Caco-2 (cell line): ENCODE results near the gene EML5. TPM values are rescaled to one million over a fixed set of nuclear protein-coding genes. Genes with fewer than 3 reads are reported as not detected.

ENCODE experiments used
- Bru-seq: library from RNA; stranded (reverse); fragments of 400-500 nt; gene quantifications from one replicate; lab custom pipeline; 2021; lab: Mats Ljungman, UMichigan
- BruChase-seq, 2 experiments: library from RNA; stranded (reverse); fragments of 400-500 nt; gene quantifications; one replicate each; lab custom pipeline; 2021; lab: Mats Ljungman, UMichigan
- BruUV-seq: library from RNA; stranded (reverse); fragments of 400-500 nt; replicated peaks from 2 replicates; lab custom pipeline; 2021; lab: Mats Ljungman, UMichigan
- CTCF ChIA-PET: fragments of 300-600 bp; sonication (Branson Sonifier 250); formaldehyde crosslinking; loops from one replicate; lab custom pipeline; 2022; ENCODE audit warnings: antibody characterized with exemption; lab: Charles Lee
- POLR2A ChIA-PET: fragments of 300-600 bp; sonication (Branson Sonifier 250); formaldehyde crosslinking; loops from one replicate; lab custom pipeline; 2022; ENCODE audit warnings: antibody characterized with exemption; lab: Charles Lee
- DNase-seq, 2 experiments: peaks; one replicate each; pipeline versions ENCODE4 v3.0.0 to v3.0.0-alpha.2; 2020 to 2022
- H3K27me3 ChIP-seq: replicated peaks from 2 replicates; pipeline ENCODE4 v1.6.0; 2011; ENCODE audit warnings: low read length; ENCODE audit not compliant: control insufficient read depth, insufficient read depth
- H3K36me3 ChIP-seq: 2 replicates; pipeline ENCODE4 v1.5.1; 2011; ENCODE audit warnings: low read length; ENCODE audit not compliant: control insufficient read depth, insufficient read depth
- H3K4me1 ChIP-seq: fragments of 250-450 bp; sonication (Bioruptor Pico); 2 replicates; pipeline ENCODE4 v1.5.1; 2020; ENCODE audit warnings: mild to moderate bottlenecking
- H3K4me3 ChIP-seq: 2 replicates; pipeline ENCODE4 v1.5.1; 2011; ENCODE audit warnings: low read depth, mild to moderate bottlenecking, control low read depth, low read length
- H3K9me3 ChIP-seq: fragments of 250-450 bp; sonication (Bioruptor Pico); 2 replicates; pipeline ENCODE4 v1.5.1; 2020; ENCODE audit warnings: mild to moderate bottlenecking, moderate library complexity
- H3K27ac Mint-ChIP-seq: one replicate; pipeline ENCODE4 v1.8.0; 2022; ENCODE audit warnings: mixed read lengths; ENCODE audit not compliant: unreplicated experiment
- H3K27me3 Mint-ChIP-seq: one replicate; pipeline ENCODE4 v1.8.0; 2022; ENCODE audit warnings: mixed read lengths; ENCODE audit not compliant: insufficient read depth, unreplicated experiment
- H3K36me3 Mint-ChIP-seq: one replicate; pipeline ENCODE4 v1.8.0; 2022; ENCODE audit warnings: mild to moderate bottlenecking, mixed read lengths; ENCODE audit not compliant: insufficient read depth, unreplicated experiment
- H3K4me1 Mint-ChIP-seq: one replicate; pipeline ENCODE4 v1.8.0; 2022; ENCODE audit warnings: low read depth, mixed read lengths; ENCODE audit not compliant: unreplicated experiment
- H3K4me3 Mint-ChIP-seq: one replicate; pipeline ENCODE4 v1.8.0; 2022; ENCODE audit warnings: mild to moderate bottlenecking, moderate library complexity, mixed read lengths; ENCODE audit not compliant: unreplicated experiment
- H3K9me3 Mint-ChIP-seq: one replicate; pipeline ENCODE4 v1.8.0; 2022; ENCODE audit warnings: mixed read lengths; ENCODE audit not compliant: unreplicated experiment
- CTCF ChIP-seq, 2 experiments: fragments of 200-600 bp in 1 of 2; IDR thresholded peaks; 1 replicate in 1 of 2; 2 replicates in 1 of 2; pipeline versions ENCODE4 v1.5.1 to v1.8.0; 2011 to 2022; ENCODE audit warnings: antibody characterized with exemption in 1 of 2, control low read depth in 1 of 2, inconsistent platforms in 1 of 2, low read depth in 1 of 2, low read length in 1 of 2, mild to moderate bottlenecking in 1 of 2, moderate library complexity in 1 of 2; ENCODE audit not compliant: insufficient read depth in 1 of 2, severe bottlenecking in 1 of 2, unreplicated experiment in 1 of 2
- intact Hi-C: fragments of 100-400 bp; cut with micrococcal nuclease; formaldehyde crosslinking; loops from one replicate; pipeline ENCODE4 v1.10.0; 2022; ENCODE audit not compliant: unreplicated experiment
- long read RNA-seq: library from polyadenylated mRNA; stranded (forward); transcript quantifications from one replicate; pipeline ENCODE4 v2.0.0, GENCODE V29; 2022
- total RNA-seq: library from RNA; stranded (reverse); gene quantifications from 2 replicates; pipeline ENCODE4 v1.2.3, GENCODE V29; 2022

The EML5 gene
- total RNA-seq (0.11 and 0.28 TPM in 2 replicates), Bru-seq, nascent RNA (percentile 19 among the genes with signal in this experiment), BruChase-seq, experiment 1, labeled RNA remaining after a 2-hour chase (percentile 19 among the genes with signal in this experiment), BruChase-seq, experiment 2, labeled RNA remaining after a 6-hour chase (percentile 14 among the genes with signal in this experiment)
- long read RNA-seq = 0 reads

- ChIA-PET CTCF (interaction anchor here (0.6 to 1.4 kb wide), 3 partner anchors 9 to 32 kb away, joined by 3 to 5 read pairs (median 5); partner anchors contain the start of gene TTC8), POLR2A (interaction anchor here (0.8 kb wide), 1 partner anchor 32 kb away, joined by 3 read pairs; no protein-coding TSS in a partner anchor)
- H3K36me3 Mint-ChIP-seq = no peaks in the 10 kb centered on the region
- no peaks in the 10 kb centered on the region for H3K9me3 Mint-ChIP-seq
- H3K4me3 ChIP-seq = peak within 1 kb of the TSS; percentile 60
- BruUV-seq = no TSS peak
- peak; percentile 78 to 91 for DNase-seq
- no peak within 1 kb of the TSS for H3K27ac Mint-ChIP-seq
- H3K27me3 Mint-ChIP-seq = peaks cover 4% of the 10 kb centered on the region
- H3K27me3 ChIP-seq = no peaks in the 10 kb centered on the region
- H3K4me1 ChIP-seq = no peaks in the 10 kb centered on the region
- no peaks in the 10 kb centered on the region for H3K36me3 ChIP-seq
- H3K4me3 Mint-ChIP-seq = peak within 1 kb of the TSS; percentile 67
- H3K9me3 ChIP-seq = no peaks in the 10 kb centered on the region
- intact Hi-C loops = loop anchor here (2.0 to 5.0 kb wide), 4 partner anchors 32 to 560 kb away; partner anchors contain the start of gene TTC8
- peak; percentile 3 to 37 for TF ChIP-seq CTCF (IDR thresholded peaks at IDR 0.05; ENCODE audit: insufficient read depth in 1 of 2, low read depth in 1 of 2, low read length in 1 of 2, severe bottlenecking in 1 of 2, unreplicated experiment in 1 of 2)
- H3K4me1 Mint-ChIP-seq = no peaks in the 10 kb centered on the region
Measured at GRCh38 chr14:88792473-88793258, at the start of gene EML5. Gene EML5, minus strand, starts transcription at chr14:88792953. Its CDS starts 450 bp downstream, at chr14:88792503.

GRCh38 chr14:88842414-88842813, 49.7 kb upstream of the EML5 start:
- Mint-ChIP-seq H3K36me3 (no peaks in the 10 kb centered on the region), H3K9me3 (no peaks in the 10 kb centered on the region), H3K27me3 (no peaks in the 10 kb centered on the region), H3K4me1 (no peaks in the 10 kb centered on the region), H3K27ac (no peak overlapping the region), H3K4me3 (no peak overlapping the region)
- H3K4me1 ChIP-seq = no peaks in the 10 kb centered on the region
- DNase-seq = no peak
- no peaks in the 10 kb centered on the region for H3K27me3 ChIP-seq
- intact Hi-C loops = no loop called here
- TF ChIP-seq CTCF (IDR thresholded peaks at IDR 0.05; ENCODE audit: insufficient read depth in 1 of 2, low read depth in 1 of 2, low read length in 1 of 2, severe bottlenecking in 1 of 2, unreplicated experiment in 1 of 2) = no peak
- no peak overlapping the region for H3K4me3 ChIP-seq
- no peaks in the 10 kb centered on the region for H3K9me3 ChIP-seq
- BruUV-seq = no TSS peak
- ChIA-PET CTCF (no interaction called here), POLR2A (no interaction called here)
- H3K36me3 ChIP-seq = no peaks in the 10 kb centered on the region

GRCh38 chr14:88841741-88842140, 49.0 kb upstream of the EML5 start:
- Mint-ChIP-seq H3K27ac (no peak overlapping the region), H3K27me3 (no peaks in the 10 kb centered on the region), H3K4me3 (no peak overlapping the region), H3K9me3 (no peaks in the 10 kb centered on the region), H3K36me3 (no peaks in the 10 kb centered on the region), H3K4me1 (no peaks in the 10 kb centered on the region)
- H3K4me1 ChIP-seq = no peaks in the 10 kb centered on the region
- DNase-seq = no peak
- no peak overlapping the region for H3K4me3 ChIP-seq
- H3K27me3 ChIP-seq = no peaks in the 10 kb centered on the region
- no peak for TF ChIP-seq CTCF (IDR thresholded peaks at IDR 0.05; ENCODE audit: insufficient read depth in 1 of 2, low read depth in 1 of 2, low read length in 1 of 2, severe bottlenecking in 1 of 2, unreplicated experiment in 1 of 2)
- H3K9me3 ChIP-seq = no peaks in the 10 kb centered on the region
- no TSS peak for BruUV-seq
- POLR2A ChIA-PET = no interaction called here
- CTCF ChIA-PET = no interaction called here
- no peaks in the 10 kb centered on the region for H3K36me3 ChIP-seq
- intact Hi-C loops = no loop called here
